GM23248 (cell line): ENCODE data around the gene PTGER3. TPM values are rescaled to one million over a fixed set of nuclear protein-coding genes. Genes with fewer than 3 reads are reported as not detected.

Source experiments
- DNase-seq: peaks from one replicate; pipeline ENCODE4 v3.0.0-alpha.2; 2015
- H2AFZ ChIP-seq: fragments of 200-600 bp; sonication (generic); 2 replicates; pipeline ENCODE4 v1.6.1; 2016; ENCODE audit warnings: antibody characterized with exemption
- H3F3A ChIP-seq: fragments of 200-600 bp; sonication (generic); 2 replicates; pipeline ENCODE4 v1.6.1; 2016; ENCODE audit warnings: mild to moderate bottlenecking, antibody characterized with exemption, mixed run types; ENCODE audit not compliant: insufficient read depth
- H3K27ac ChIP-seq: fragments of 200-600 bp; sonication (generic); 2 replicates; pipeline ENCODE4 v1.5.1; 2016; ENCODE audit warnings: mild to moderate bottlenecking
- H3K27me3 ChIP-seq: fragments of 200-600 bp; sonication (generic); replicated peaks from 2 replicates; pipeline ENCODE4 v1.6.1; 2016; ENCODE audit warnings: mild to moderate bottlenecking; ENCODE audit not compliant: insufficient read depth
- H3K36me3 ChIP-seq: fragments of 200-600 bp; sonication (generic); 2 replicates; pipeline ENCODE4 v1.6.1; 2016; ENCODE audit warnings: low read depth, mild to moderate bottlenecking
- H3K4me1 ChIP-seq: fragments of 200-600 bp; sonication (generic); 2 replicates; pipeline ENCODE4 v1.6.1; 2016; ENCODE audit warnings: mild to moderate bottlenecking; ENCODE audit not compliant: insufficient read depth
- H3K4me2 ChIP-seq: fragments of 200-600 bp; sonication (generic); one replicate; pipeline ENCODE4 v1.6.1; 2016; ENCODE audit warnings: mild to moderate bottlenecking; ENCODE audit not compliant: unreplicated experiment
- H3K4me3 ChIP-seq: fragments of 200-600 bp; sonication (generic); 2 replicates; pipeline ENCODE4 v1.5.1; 2016; ENCODE audit warnings: mild to moderate bottlenecking
- H3K79me2 ChIP-seq: fragments of 200-600 bp; sonication (generic); 2 replicates; pipeline ENCODE4 v1.6.1; 2016; ENCODE audit warnings: mild to moderate bottlenecking; ENCODE audit not compliant: insufficient read depth
- H3K9ac ChIP-seq: fragments of 200-600 bp; sonication (generic); 2 replicates; pipeline ENCODE4 v1.6.1; 2016; ENCODE audit warnings: mild to moderate bottlenecking
- H3K9me2 ChIP-seq: fragments of 200-600 bp; sonication (generic); 2 replicates; pipeline ENCODE4 v1.6.1; 2016; ENCODE audit warnings: mixed run types, mild to moderate bottlenecking, moderate library complexity; ENCODE audit not compliant: insufficient read depth
- H3K9me3 ChIP-seq: fragments of 200-600 bp; sonication (generic); one replicate; pipeline ENCODE4 v1.6.1; 2017; ENCODE audit warnings: low read depth
- H4K20me1 ChIP-seq: fragments of 200-600 bp; sonication (generic); 2 replicates; pipeline ENCODE4 v1.6.0; 2016; ENCODE audit not compliant: insufficient read depth
- EZH2 ChIP-seq: fragments of 200-600 bp; sonication (generic); IDR thresholded peaks from 2 replicates; pipeline ENCODE4 v1.6.1; 2018; ENCODE audit warnings: antibody characterized with exemption, mild to moderate bottlenecking; ENCODE audit not compliant: insufficient read depth, poor library complexity, severe bottlenecking
- EZH2phosphoT487 ChIP-seq: fragments of 200-600 bp; sonication (generic); IDR thresholded peaks from 2 replicates; pipeline ENCODE4 v1.6.1; 2018; ENCODE audit warnings: antibody characterized with exemption, moderate library complexity, mild to moderate bottlenecking, low read depth; ENCODE audit not compliant: insufficient read depth
- WGBS, 2 experiments: methylation state at CpG; one replicate each; pipeline ENCODE4 v1.1.6; 2015 to 2017; ENCODE audit warnings: low lambda C conversion rate in 2 of 2, low coverage in 1 of 2; ENCODE audit errors: missing lambda C conversion rate in 2 of 2; 5-methylcytosine and 5-hydroxymethylcytosine counted together
- in situ Hi-C: fragments of 300-500 bp; cut with MboI; formaldehyde crosslinking; loops from 2 replicates; pipeline ENCODE4 v1.15.0; 2020
- polyA plus RNA-seq: library from polyadenylated mRNA; unstranded; fragments of >200 nt; fragmentation: Nextera tagmentation; extraction: Ambion mirVana; gene quantifications from 2 replicates; pipeline ENCODE4 v1.2.1, GENCODE V29; 2016
- total RNA-seq: library from RNA; depleted of rRNA; stranded (reverse); fragments of >200 nt; shearing (Covaris generic); gene quantifications from 2 replicates; pipeline ENCODE4 v1.2.3, GENCODE V29; 2014

Gene PTGER3
- total and polyA plus RNA-seq, 2 experiments from 2014 or later, result 0.31 to 0.97 TPM

- TF ChIP-seq EZH2phosphoT487, result no peak
- TF ChIP-seq EZH2, result no peak
- in situ Hi-C loops, result loop anchor here (5.0 to 10.0 kb wide), 2 partner anchors 370 to 527 kb away; no protein-coding TSS in a partner anchor
Observed at GRCh38 chr1:71054281-71054731, 6.7 kb upstream of the PTGER3 start.

GRCh38 chr1:71053758-71054157 is 6.1 kb upstream of the PTGER3 start:
- TF ChIP-seq EZH2 (no peak), EZH2phosphoT487 (no peak)
- no peaks in the 10 kb centered on the region for H4K20me1 ChIP-seq
- in situ Hi-C loops, result loop anchor here (5.0 to 10.0 kb wide), 2 partner anchors 369 to 526 kb away; no protein-coding TSS in a partner anchor

More at GRCh38 chr1:71054281-71054731, 6.7 kb upstream of the PTGER3 start:
- WGBS, 2 experiments, result 58 to 65% methylated on average over 14 to 15 of the region's 15 CpGs
- Histone ChIP-seq H3K4me1 (no peaks in the 10 kb centered on the region), H3K9ac (no peak overlapping the region), H3K36me3 (peaks cover 18% of the 10 kb centered on the region), H3K4me2 (no peak overlapping the region), H3F3A (peaks cover 47% of the 10 kb centered on the region), H3K9me3 (no peaks in the 10 kb centered on the region), H3K79me2 (no peaks in the 10 kb centered on the region), H3K4me3 (no peak overlapping the region), H3K27me3 (no peaks in the 10 kb centered on the region), H4K20me1 (no peaks in the 10 kb centered on the region), H2AFZ (no peak overlapping the region), H3K9me2 (no peaks in the 10 kb centered on the region), H3K27ac (no peak overlapping the region)
- DNase-seq, result no peak

GRCh38 chr1:71053146-71053545 is 5.5 kb upstream of the PTGER3 start:
- Histone ChIP-seq H2AFZ (no peak overlapping the region), H3K36me3 (peaks cover 10% of the 10 kb centered on the region; the same call in 1 of the 2 replicates), H4K20me1 (no peaks in the 10 kb centered on the region), H3F3A (peaks cover 35% of the 10 kb centered on the region), H3K9me2 (no peaks in the 10 kb centered on the region), H3K4me3 (no peak overlapping the region), H3K9me3 (no peaks in the 10 kb centered on the region), H3K4me2 (no peak overlapping the region), H3K79me2 (no peaks in the 10 kb centered on the region), H3K4me1 (no peaks in the 10 kb centered on the region), H3K9ac (no peak overlapping the region), H3K27ac (no peak overlapping the region), H3K27me3 (peaks cover 5% of the 10 kb centered on the region; the same call in 1 of the 2 replicates)
- 44 to 45% methylated on average over 1 of the region's 1 CpG for WGBS, 2 experiments
- no peak for DNase-seq
- in situ Hi-C loops, result loop anchor here (5.0 to 10.0 kb wide), 2 partner anchors 368 to 526 kb away; no protein-coding TSS in a partner anchor
- TF ChIP-seq EZH2phosphoT487, result no peak
- no peak for TF ChIP-seq EZH2

More at GRCh38 chr1:71053758-71054157, 6.1 kb upstream of the PTGER3 start:
- Histone ChIP-seq H3K9me2 (no peaks in the 10 kb centered on the region), H3K4me3 (no peak overlapping the region), H3K9me3 (no peaks in the 10 kb centered on the region), H3K27me3 (no peaks in the 10 kb centered on the region), H3K9ac (no peak overlapping the region), H3K4me2 (no peak overlapping the region), H3K36me3 (peaks cover 13% of the 10 kb centered on the region), H2AFZ (no peak overlapping the region), H3F3A (peaks cover 41% of the 10 kb centered on the region), H3K27ac (no peak overlapping the region), H3K4me1 (no peaks in the 10 kb centered on the region), H3K79me2 (no peaks in the 10 kb centered on the region)
- DNase-seq, result no peak
- 66 to 72% methylated on average over 7 of the region's 7 CpGs for WGBS, 2 experiments

GRCh38 chr1:71049951-71050598 is 2.5 kb upstream of the PTGER3 start:
- H3K27me3 ChIP-seq, result peaks cover 22% of the 10 kb centered on the region; the same call in 1 of the 2 replicates
- H3K36me3 ChIP-seq, result no peaks in the 10 kb centered on the region
- H3K9ac ChIP-seq, result no peak overlapping the region
- H3K79me2 ChIP-seq, result no peaks in the 10 kb centered on the region
- H3K4me1 ChIP-seq, result no peaks in the 10 kb centered on the region
- no peak overlapping the region for H3K4me3 ChIP-seq
- peak; percentile 75 for DNase-seq
- H3K9me3 ChIP-seq, result no peaks in the 10 kb centered on the region
- H3K4me2 ChIP-seq, result no peak overlapping the region
- WGBS, 2 experiments, result 0 to 6% methylated on average over 1 of the region's 1 CpG
- H3F3A ChIP-seq, result 0 out of 2 replicates have a peak, but pooled peaks cover 6% of the 10 kb centered on the region
- H3K9me2 ChIP-seq, result no peaks in the 10 kb centered on the region
- in situ Hi-C loops, result loop anchor here (5.0 to 10.0 kb wide), 3 partner anchors 365 to 615 kb away; no protein-coding TSS in a partner anchor
- no peak for TF ChIP-seq EZH2phosphoT487
- no peak for TF ChIP-seq EZH2
- H3K27ac ChIP-seq, result no peak overlapping the region
- H4K20me1 ChIP-seq, result no peaks in the 10 kb centered on the region
- no peak overlapping the region for H2AFZ ChIP-seq
